Measurements from ENCODE around the gene CHCHD6. TPM values are rescaled to one million over a fixed set of nuclear protein-coding genes. Genes with fewer than 3 reads are reported as not detected.

CHCHD6 gene
- total and polyA plus RNA-seq, 2 donors (not counting 3 experiments of a cell fraction or from before 2014, with no cell fraction given), result 8.4 to 10.1 TPM

- Histone ChIP-seq H2AFZ (ENCODE audit: low read depth, low read length) (no peak overlapping the region), H4K20me1 (replicated peaks; ENCODE audit: control insufficient read depth, extremely low read depth, insufficient read depth, low read length) (no peaks in the 10 kb centered on the region), H3K9ac (replicated peaks; ENCODE audit: extremely low read depth, insufficient read depth, low read length) (no peak overlapping the region), H3K27ac (ENCODE audit: insufficient read depth, low read depth, low read length) (no peak overlapping the region), H3K4me2 (ENCODE audit: insufficient read depth, low read length) (no peak overlapping the region), H3K79me2 (ENCODE audit: control insufficient read depth, insufficient read depth, low read length) (no peaks in the 10 kb centered on the region), H3K4me1 (ENCODE audit: control insufficient read depth, extremely low read depth, insufficient read depth, low read length) (no peaks in the 10 kb centered on the region), H3K36me3 (ENCODE audit: control insufficient read depth in 2 of 2, extremely low read depth in 1 of 2, insufficient read depth in 2 of 2, low read length in 2 of 2) (no peaks in the 10 kb centered on the region), H3K9me3 (replicated peaks; ENCODE audit: control insufficient read depth, insufficient read depth, low read length) (no peaks in the 10 kb centered on the region), H3K4me3 (replicated peaks in 1 of 3; ENCODE audit: insufficient read depth in 1 of 3, low read depth in 1 of 3, low read length in 3 of 3) (no peak overlapping the region), H3K27me3 (ENCODE audit: control insufficient read depth in 2 of 2, insufficient read depth in 2 of 2, low read length in 2 of 2) (peaks cover 6 to 10% of the 10 kb centered on the region in 2 experiments), H3K9me1 (replicated peaks; ENCODE audit: control insufficient read depth, extremely low read depth, insufficient read depth, low read length) (no peaks in the 10 kb centered on the region)
- TF ChIP-seq EZH2 (IDR thresholded peaks at IDR 0.05; ENCODE audit: borderline replicate concordance, low read depth, low read length, severe bottlenecking) (no peak), MYC (IDR thresholded peaks at IDR 0.05; ENCODE audit: low read depth, low read length) (no peak), GATA2 (IDR thresholded peaks at IDR 0.05; ENCODE audit: insufficient read depth, insufficient read length, low read depth, low read length) (no peak), CTCF (IDR thresholded peaks at IDR 0.05; ENCODE audit: extremely low read depth in 1 of 2, insufficient read depth in 1 of 2, low read depth in 1 of 2, low read length in 2 of 2) (no peak), POLR2A (IDR thresholded peaks at IDR 0.05; ENCODE audit: low read depth, low read length) (no peak), JUN (IDR thresholded peaks at IDR 0.05; ENCODE audit: borderline replicate concordance, insufficient read depth, insufficient read length, low read depth) (no peak), FOS (IDR thresholded peaks at IDR 0.05; ENCODE audit: borderline replicate concordance, insufficient read depth, low read length) (no peak), MAX (IDR thresholded peaks at IDR 0.05; ENCODE audit: insufficient read depth, insufficient read length) (no peak), POLR2AphosphoS5 (IDR thresholded peaks at IDR 0.05; ENCODE audit: insufficient read depth, low read depth, low read length) (no peak)
- intact Hi-C loops (cut with micrococcal nuclease), result no loop called here
- FAIRE-seq (no peak), DNase-seq (ENCODE audit: low read depth, low spot score) (no peak)
- no TSS peak for BruUV-seq (replicated peaks)
- dilution Hi-C loops (cut with MboI; ENCODE audit: extremely low pct_ligation_motif_present, low sequenced_read_pairs), result no loop called here
- CTCF ChIA-PET, result interaction anchor here (1.3 to 1.6 kb wide), 3 partner anchors 10 to 100 kb away, joined by 3 to 5 read pairs (median 3); no protein-coding TSS in a partner anchor
- POLR2A ChIA-PET, result no interaction called here
Observed at GRCh38 chr3:126896067-126896441, 192.0 kb downstream of the CHCHD6 start.

Data from endothelial cell of umbilical vein (primary cell).